HL-60 (cell line): ENCODE data around the gene APOC1.
A peak's percentile ranks its signal among the peaks of the same experiment; 100 is the strongest.
"Not testable (repeated sequence)": the region's sequence is repeated elsewhere in the genome, so short reads cannot be mapped to it uniquely, and the experiment has no call there.

Experiments used
- DNase-seq, 2 experiments: peaks; one replicate each; pipeline ENCODE4 v3.0.0-alpha.2; 2010 to 2020; ENCODE audit warnings: low read depth in 1 of 2, low spot score in 1 of 2
- H3K27ac ChIP-seq: fragments of 250-450 bp; sonication (Bioruptor Pico); replicated peaks from 2 replicates; pipeline ENCODE4 v1.5.1; 2020; ENCODE audit warnings: mild to moderate bottlenecking, moderate library complexity
- H3K27me3 ChIP-seq: fragments of 250-450 bp; sonication (Bioruptor Pico); 2 replicates; pipeline ENCODE4 v1.5.1; 2021; ENCODE audit warnings: mild to moderate bottlenecking, moderate library complexity; ENCODE audit not compliant: insufficient read depth, poor library complexity, severe bottlenecking
- H3K4me3 ChIP-seq: replicated peaks from 2 replicates; pipeline ENCODE4 v1.5.1; 2011; ENCODE audit warnings: mild to moderate bottlenecking, control low read depth, low read length; ENCODE audit not compliant: insufficient read depth
- GABPA ChIP-seq: IDR thresholded peaks from 2 replicates; pipeline ENCODE4 v1.6.1; 2012; ENCODE audit warnings: low read depth
- POLR2AphosphoS5 ChIP-seq: IDR thresholded peaks from 2 replicates; pipeline ENCODE4 v1.6.1; 2012; ENCODE audit warnings: low read depth
- REST ChIP-seq: IDR thresholded peaks from 2 replicates; pipeline ENCODE4 v1.6.1; 2012; ENCODE audit warnings: low read depth; ENCODE audit not compliant: insufficient replicate concordance
- SPI1 ChIP-seq: IDR thresholded peaks from 2 replicates; pipeline ENCODE4 v1.6.1; 2012; ENCODE audit warnings: low read depth, mild to moderate bottlenecking, borderline replicate concordance
- long read RNA-seq: library from polyadenylated mRNA; unstranded; transcript quantifications from one replicate; pipeline ENCODE4 v2.0.0, GENCODE V29; 2020
- TF ChIP-seq, protein P1 (sequence below): IDR thresholded peaks from one replicate; pipeline ENCODE4 v1.5.1; 2011; ENCODE audit warnings: low read length, control low read depth, inconsistent platforms; ENCODE audit not compliant: insufficient read depth

Gene APOC1
- long read RNA-seq = 0 reads

- DNase-seq = peak in 1 of 2 experiments; percentile 77
- H3K27ac ChIP-seq, H3K27me3 ChIP-seq: not testable (repeated sequence)
- peak within 1 kb of the TSS; percentile 23 for H3K4me3 ChIP-seq
Measured at GRCh38 chr19:44914433-44915206, at the start of gene APOC1. Gene APOC1, plus strand, starts transcription at chr19:44914608. Its CDS starts 284 bp downstream, at chr19:44914892.

- H3K4me3 ChIP-seq = no peak overlapping the region
- no peaks in the 10 kb centered on the region for H3K27me3 ChIP-seq
- TF ChIP-seq SPI1 = no peak
- TF ChIP-seq POLR2AphosphoS5 = no peak
- H3K27ac ChIP-seq = no peak overlapping the region
- no peak for DNase-seq
Measured at GRCh38 chr19:44865196-44865767, 49.1 kb upstream of the APOC1 start.

DNA sequence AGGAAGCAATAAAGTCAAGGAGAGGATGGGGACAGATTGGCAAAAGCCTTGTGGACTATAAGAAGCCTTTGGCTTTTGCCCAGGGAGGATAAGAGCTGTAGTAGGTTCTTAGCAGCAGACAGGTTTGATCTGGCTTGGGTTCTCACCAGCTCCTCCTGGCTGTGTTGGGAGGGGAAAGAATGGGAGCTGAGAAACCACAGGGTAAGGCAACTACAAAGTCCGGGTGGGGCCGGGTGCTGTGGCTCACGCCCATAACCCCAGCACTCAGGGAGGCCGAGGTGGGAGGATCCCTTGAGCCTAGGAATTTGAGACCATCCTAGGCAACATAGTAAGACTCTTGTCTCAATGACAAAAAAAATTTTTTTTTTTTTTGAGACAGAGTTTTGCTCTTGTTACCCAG is 47.7 kb upstream of the APOC1 start:
- no peaks in the 10 kb centered on the region for H3K27me3 ChIP-seq
- H3K4me3 ChIP-seq = no peak overlapping the region
- TF ChIP-seq REST (no peak), POLR2AphosphoS5 (no peak), GABPA (no peak), SPI1 (no peak)
- TF ChIP-seq, protein P1, sequence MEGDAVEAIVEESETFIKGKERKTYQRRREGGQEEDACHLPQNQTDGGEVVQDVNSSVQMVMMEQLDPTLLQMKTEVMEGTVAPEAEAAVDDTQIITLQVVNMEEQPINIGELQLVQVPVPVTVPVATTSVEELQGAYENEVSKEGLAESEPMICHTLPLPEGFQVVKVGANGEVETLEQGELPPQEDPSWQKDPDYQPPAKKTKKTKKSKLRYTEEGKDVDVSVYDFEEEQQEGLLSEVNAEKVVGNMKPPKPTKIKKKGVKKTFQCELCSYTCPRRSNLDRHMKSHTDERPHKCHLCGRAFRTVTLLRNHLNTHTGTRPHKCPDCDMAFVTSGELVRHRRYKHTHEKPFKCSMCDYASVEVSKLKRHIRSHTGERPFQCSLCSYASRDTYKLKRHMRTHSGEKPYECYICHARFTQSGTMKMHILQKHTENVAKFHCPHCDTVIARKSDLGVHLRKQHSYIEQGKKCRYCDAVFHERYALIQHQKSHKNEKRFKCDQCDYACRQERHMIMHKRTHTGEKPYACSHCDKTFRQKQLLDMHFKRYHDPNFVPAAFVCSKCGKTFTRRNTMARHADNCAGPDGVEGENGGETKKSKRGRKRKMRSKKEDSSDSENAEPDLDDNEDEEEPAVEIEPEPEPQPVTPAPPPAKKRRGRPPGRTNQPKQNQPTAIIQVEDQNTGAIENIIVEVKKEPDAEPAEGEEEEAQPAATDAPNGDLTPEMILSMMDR = no peak
- no peak overlapping the region for H3K27ac ChIP-seq
- no peak for DNase-seq

DNA sequence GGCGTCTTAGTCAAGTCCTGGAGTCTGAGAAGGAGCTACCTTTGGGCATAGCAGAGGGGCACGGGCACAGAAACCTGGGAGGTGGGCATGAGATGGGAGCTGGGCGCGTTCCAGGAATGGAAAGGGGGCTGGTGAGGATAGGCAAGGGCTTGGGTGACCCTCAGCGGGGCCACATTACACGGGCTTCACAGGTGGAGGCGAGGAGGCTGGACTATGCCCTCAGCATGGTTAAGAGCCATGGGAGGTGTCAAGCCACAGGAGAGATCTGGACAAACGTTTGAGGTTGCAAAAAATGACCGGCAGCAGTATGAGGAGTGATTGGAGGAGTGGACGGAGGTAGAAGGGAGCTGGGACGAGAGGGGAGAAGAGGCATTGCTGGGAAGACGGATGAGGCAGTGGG is 46.8 kb upstream of the APOC1 start:
- TF ChIP-seq GABPA (no peak), POLR2AphosphoS5 (no peak), SPI1 (no peak), REST (no peak)
- TF ChIP-seq, protein P1 = no peak
- DNase-seq = no peak
- H3K27me3 ChIP-seq = no peaks in the 10 kb centered on the region
- no peak overlapping the region for H3K27ac ChIP-seq
- no peak overlapping the region for H3K4me3 ChIP-seq
